Chondrocyte (in vitro differentiated cells): Measurements from ENCODE around the gene CNOT6L. TPM values are rescaled to one million over a fixed set of nuclear protein-coding genes. Genes with fewer than 3 reads are reported as not detected.

Experiments used
- DNase-seq: peaks from one replicate; pipeline ENCODE4 v3.0.0; 2021; ENCODE audit warnings: mixed read lengths, low spot score
- H3K27ac Mint-ChIP-seq: one replicate; pipeline ENCODE4 v1.8.0; 2021; ENCODE audit warnings: mild to moderate bottlenecking, moderate library complexity, mixed read lengths; ENCODE audit not compliant: unreplicated experiment
- H3K27me3 Mint-ChIP-seq: 2 replicates; pipeline ENCODE4 v1.8.0; 2021; ENCODE audit warnings: low read depth, mixed read lengths
- H3K36me3 Mint-ChIP-seq: 2 replicates; pipeline ENCODE4 v1.8.0; 2021; ENCODE audit warnings: low read depth, mixed read lengths
- H3K4me1 Mint-ChIP-seq: 2 replicates; pipeline ENCODE4 v1.8.0; 2021; ENCODE audit warnings: low read depth, mild to moderate bottlenecking, mixed read lengths
- H3K4me3 Mint-ChIP-seq: one replicate; pipeline ENCODE4 v1.8.0; 2021; ENCODE audit warnings: mild to moderate bottlenecking, moderate library complexity, mixed read lengths; ENCODE audit not compliant: unreplicated experiment
- H3K9me3 Mint-ChIP-seq: 2 replicates; pipeline ENCODE4 v1.8.0; 2021; ENCODE audit warnings: low read depth, mixed read lengths
- total RNA-seq: library from RNA; stranded (reverse); gene quantifications from 3 replicates; pipeline ENCODE4 v1.2.1, GENCODE V29; 2021
- TF ChIP-seq, protein P1 (sequence below): fragments of 200-600 bp; sonication (generic); IDR thresholded peaks from 2 replicates; pipeline ENCODE4 v1.5.0; 2021; ENCODE audit warnings: antibody characterized with exemption, mild to moderate bottlenecking, moderate library complexity

Gene CNOT6L
- total RNA-seq, 1 donor from 2014 or later: 25.5 TPM

DNA sequence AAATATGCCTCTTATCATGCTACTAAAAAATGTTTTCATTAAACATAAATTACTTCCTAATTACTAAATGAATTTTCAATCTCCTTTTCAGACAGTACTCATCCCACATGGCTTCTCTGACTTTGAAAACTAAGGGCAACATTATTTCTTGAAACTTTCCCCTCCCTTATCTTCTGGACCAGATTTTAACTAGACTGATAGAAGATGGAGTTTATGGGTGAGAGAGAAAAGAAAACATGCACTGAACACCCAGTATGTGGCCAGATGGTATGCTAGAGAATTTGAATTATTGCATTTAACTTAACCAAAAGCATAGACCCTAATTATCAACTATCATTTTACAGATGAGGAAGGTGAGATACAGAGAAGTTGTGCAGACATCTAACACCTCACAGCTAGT lies 16.8 kb downstream of the CNOT6L start:
- Mint-ChIP-seq H3K4me1 (peaks cover 43% of the 10 kb centered on the region), H3K27ac (no peak overlapping the region), H3K9me3 (no peaks in the 10 kb centered on the region), H3K27me3 (no peaks in the 10 kb centered on the region), H3K36me3 (no peaks in the 10 kb centered on the region), H3K4me3 (no peak overlapping the region)
- no peak for DNase-seq
- TF ChIP-seq, protein P1, sequence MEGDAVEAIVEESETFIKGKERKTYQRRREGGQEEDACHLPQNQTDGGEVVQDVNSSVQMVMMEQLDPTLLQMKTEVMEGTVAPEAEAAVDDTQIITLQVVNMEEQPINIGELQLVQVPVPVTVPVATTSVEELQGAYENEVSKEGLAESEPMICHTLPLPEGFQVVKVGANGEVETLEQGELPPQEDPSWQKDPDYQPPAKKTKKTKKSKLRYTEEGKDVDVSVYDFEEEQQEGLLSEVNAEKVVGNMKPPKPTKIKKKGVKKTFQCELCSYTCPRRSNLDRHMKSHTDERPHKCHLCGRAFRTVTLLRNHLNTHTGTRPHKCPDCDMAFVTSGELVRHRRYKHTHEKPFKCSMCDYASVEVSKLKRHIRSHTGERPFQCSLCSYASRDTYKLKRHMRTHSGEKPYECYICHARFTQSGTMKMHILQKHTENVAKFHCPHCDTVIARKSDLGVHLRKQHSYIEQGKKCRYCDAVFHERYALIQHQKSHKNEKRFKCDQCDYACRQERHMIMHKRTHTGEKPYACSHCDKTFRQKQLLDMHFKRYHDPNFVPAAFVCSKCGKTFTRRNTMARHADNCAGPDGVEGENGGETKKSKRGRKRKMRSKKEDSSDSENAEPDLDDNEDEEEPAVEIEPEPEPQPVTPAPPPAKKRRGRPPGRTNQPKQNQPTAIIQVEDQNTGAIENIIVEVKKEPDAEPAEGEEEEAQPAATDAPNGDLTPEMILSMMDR: no peak

DNA sequence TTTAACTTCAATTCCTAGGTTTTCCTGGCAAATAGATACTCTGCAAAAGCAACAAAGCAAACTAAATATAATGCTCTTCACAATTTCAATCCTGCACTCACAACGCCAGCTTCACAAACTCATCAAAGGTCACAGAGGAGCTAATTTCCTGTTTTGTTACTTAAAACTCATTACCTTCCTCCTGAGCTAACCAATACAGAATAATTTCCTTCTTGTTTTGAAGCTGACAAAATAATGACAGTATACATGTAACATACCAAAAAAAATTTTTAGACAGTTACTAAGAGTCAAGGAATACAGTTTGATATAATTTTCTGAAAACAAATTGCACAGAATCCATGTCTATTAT lies 17.9 kb downstream of the CNOT6L start:
- DNase-seq: no peak
- Mint-ChIP-seq H3K4me1 (peaks cover 43% of the 10 kb centered on the region), H3K27me3 (no peaks in the 10 kb centered on the region), H3K36me3 (no peaks in the 10 kb centered on the region), H3K4me3 (no peak overlapping the region), H3K27ac (no peak overlapping the region), H3K9me3 (no peaks in the 10 kb centered on the region)
- TF ChIP-seq, protein P1: no peak

DNA sequence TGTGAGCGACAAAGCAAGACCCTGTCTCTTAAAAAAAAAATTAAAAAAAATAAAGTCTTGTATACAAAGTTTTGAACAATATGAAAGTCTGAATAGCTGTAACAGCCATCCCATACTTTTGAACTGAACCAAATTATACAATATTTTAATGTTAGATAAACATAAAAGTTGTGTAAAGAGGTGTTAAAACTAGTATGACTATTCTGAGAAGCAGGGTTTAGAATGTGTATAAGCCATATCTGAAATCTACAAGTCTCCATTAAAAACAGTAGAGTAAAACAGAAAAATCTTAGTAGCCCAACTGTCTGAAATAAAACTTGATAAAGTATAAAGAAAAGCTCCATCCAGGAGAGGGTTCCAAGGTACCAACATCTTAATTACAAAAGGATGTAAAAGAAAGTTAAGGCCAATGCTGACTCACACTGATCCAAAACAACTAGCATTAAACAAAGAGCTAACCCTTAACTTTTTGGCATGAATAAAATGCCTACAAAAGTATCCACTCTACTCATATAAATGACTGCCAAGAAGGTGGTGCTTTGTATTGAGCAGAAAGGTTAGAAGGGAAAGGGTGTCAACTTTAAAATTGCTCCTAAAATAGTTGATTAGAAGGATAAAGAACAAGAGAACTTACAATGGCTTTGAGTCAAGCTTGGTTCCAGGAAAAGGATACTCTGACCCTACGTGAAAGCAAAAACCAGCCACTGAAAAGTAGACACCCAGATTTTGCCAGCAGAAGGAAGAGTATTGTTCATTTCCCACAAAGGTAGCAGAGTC lies 18.5 kb downstream of the CNOT6L start:
- no peaks in the 10 kb centered on the region for H3K9me3 Mint-ChIP-seq
- no peaks in the 10 kb centered on the region for H3K27me3 Mint-ChIP-seq
- TF ChIP-seq, protein P1: no peak
- DNase-seq: no peak
- H3K4me1 Mint-ChIP-seq: peaks cover 45% of the 10 kb centered on the region
- H3K36me3 Mint-ChIP-seq: no peaks in the 10 kb centered on the region
- no peak overlapping the region for H3K27ac Mint-ChIP-seq
- H3K4me3 Mint-ChIP-seq: no peak overlapping the region

DNA sequence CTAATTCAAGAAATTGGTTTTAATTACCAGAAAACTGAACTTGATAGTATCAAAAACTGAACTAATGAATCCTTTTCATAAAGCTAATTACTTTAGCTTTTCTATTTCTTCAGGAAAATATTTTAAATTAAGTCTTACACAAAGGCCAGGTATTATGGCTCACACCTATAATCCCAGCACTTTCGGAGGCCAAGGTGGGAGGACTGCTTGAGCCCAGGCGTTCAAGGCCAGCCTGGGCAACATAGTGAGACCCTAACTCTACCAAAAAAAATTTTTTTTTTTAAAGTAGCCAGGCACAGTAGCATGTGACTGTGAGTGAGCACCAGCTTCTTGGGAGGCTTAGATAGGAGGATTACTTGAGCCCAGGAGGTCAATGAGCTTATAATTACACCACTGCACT lies 19.1 kb downstream of the CNOT6L start:
- Mint-ChIP-seq H3K4me1 (peaks cover 49% of the 10 kb centered on the region), H3K4me3 (no peak overlapping the region), H3K36me3 (no peaks in the 10 kb centered on the region), H3K27ac (no peak overlapping the region), H3K27me3 (no peaks in the 10 kb centered on the region), H3K9me3 (no peaks in the 10 kb centered on the region)
- DNase-seq: no peak
- TF ChIP-seq, protein P1: no peak

DNA sequence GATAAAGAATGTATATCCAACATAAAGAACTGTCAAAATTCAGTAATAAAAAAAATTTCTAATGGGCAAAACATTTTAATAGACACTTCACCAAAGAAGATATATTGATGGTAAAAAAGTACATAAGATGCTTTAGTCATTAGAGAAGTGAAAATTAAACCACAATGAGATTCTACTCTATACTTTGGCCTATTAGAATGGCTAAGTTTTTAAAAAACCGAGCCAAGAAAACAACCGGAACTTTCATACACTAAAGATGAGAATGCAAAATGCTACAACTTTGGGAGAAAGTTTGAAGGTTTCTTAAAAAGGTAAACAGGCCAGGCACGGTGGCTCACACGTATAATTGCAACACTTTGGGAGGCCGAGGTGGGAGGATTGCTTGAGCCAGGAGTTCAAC lies 20.8 kb downstream of the CNOT6L start:
- H3K4me3 Mint-ChIP-seq: no peak overlapping the region
- H3K9me3 Mint-ChIP-seq: no peaks in the 10 kb centered on the region
- H3K27me3 Mint-ChIP-seq: no peaks in the 10 kb centered on the region
- TF ChIP-seq, protein P1: no peak
- peaks cover 42% of the 10 kb centered on the region for H3K4me1 Mint-ChIP-seq
- H3K27ac Mint-ChIP-seq: no peak overlapping the region
- DNase-seq: no peak
- H3K36me3 Mint-ChIP-seq: no peaks in the 10 kb centered on the region
